Activated T-cell treated with anti-CD3 and anti-CD28 coated beads for 1 hour (primary cell): ENCODE data around the gene CHN2.

Experiments used
- DNase-seq: peaks from one replicate; pipeline ENCODE4 v3.0.0-alpha.2; 2020; ENCODE audit warnings: low read depth

Gene CHN2

DNA sequence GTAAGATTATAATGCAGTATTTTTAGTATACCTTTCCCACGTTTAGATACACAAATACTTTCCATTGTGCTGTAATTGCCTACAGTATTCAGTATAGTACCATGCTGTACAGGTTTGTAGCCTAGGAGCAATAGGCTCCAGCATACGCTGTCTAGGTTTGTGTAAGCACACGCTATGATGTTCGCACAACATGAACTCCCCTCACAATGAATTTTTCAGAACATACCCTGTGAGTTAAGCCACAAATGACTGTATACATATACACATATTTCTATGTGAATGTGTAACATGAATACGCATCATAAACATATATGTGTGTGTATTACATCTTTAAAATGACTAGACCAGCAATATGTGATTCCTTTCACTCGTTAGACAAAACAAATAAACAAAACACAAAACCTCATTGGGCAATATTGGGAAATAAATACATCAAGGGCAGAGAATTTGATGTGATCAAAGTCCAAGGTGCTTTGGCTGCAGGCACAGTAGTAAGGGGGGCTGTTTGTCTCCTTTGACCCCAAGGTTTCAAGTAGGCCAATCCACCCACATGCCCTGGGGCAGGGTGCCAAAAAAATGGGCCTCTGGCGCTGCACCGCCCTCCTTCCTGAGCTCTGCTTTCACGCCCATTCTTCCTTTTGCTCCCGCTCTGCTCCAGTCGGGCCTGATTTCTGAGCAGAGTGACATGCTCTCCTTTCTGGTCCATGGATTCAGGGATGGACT lies 33.9 kb downstream of the CHN2 start:
- no peak for DNase-seq

DNA sequence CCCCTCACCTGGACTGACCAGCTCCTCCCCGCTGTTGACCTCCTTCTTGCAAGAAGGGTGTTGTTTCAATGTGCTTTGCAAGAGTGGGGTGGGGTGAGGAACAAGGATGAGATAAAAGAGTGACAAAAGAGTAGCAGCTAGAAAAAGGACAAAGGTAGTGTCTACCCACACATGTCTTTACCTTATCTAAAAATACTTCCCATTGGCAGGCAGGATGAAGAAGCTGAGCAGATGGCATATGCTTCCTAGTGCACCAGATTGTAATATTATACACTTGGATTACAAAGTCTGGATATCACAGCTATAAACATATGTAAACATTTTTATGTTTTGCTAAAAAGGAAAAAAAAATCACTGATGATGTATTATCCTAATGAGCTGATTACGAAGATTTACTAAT lies 34.5 kb downstream of the CHN2 start:
- no peak for DNase-seq

DNA sequence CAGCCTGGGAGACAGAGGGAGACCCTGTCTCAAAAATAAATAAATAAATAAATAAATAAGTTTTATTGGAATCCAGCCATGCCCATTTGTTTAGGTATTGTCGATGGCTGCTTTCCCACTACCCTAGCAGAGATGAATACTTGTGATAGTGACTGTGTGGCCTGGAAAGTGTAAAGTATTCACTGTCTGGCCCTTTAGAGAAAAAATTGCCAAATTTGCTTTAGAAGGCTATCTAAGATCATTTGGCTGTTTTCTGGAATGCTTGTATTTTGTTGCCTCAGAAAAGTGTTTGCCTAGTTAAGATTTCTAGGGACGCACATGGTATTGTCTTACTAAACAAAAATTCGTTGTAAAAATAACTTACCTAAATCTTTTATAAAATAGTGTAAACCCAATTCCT lies 35.4 kb downstream of the CHN2 start:
- DNase-seq, result no peak

DNA sequence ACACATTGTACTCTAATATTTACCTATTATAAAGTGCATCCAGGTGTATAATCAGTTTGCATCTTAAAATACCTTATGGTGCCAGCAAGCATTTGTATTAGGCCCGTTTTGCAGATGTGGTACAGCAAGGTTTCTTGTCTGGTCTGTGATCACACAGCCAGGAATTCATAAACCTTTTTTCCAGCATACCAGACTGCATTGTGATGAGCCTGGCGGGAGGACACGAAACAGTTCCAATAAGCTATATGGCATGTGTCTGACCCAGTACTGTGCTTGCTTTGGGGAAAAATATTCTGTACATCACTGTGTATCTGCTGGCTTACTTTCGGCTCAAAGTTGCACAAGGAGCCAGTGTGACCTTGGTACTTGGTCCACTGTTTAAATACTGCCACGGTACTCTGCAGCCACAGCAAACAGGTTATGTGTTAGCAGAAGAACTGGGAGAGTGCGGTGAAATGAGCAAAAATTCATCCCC lies 36.3 kb downstream of the CHN2 start:
- no peak for DNase-seq

DNA sequence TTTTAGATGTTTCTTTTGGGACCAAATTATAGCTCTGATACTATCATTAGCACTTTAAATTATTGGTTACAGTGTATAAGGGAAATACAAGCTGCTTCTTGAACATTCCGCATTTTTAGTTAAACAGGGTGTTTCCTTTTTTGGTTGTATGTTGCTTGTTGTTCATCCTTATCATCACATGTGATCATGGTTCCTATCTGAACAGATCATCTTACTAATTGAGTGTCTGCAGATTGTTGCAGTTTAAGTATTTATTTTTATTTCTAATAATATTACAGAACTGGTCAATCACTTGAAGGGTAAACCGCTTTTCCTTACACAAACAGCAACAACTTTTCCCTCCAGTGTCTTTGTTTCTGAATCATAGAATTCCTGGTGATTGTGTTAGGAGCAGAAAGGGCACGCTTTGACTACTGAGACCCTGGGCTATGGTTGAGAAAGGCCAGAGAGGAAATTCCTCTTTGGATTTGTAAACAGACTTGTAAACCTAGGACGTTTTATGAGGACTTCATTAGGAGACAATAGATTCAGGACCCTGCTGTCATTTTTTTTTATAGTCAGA lies 37.2 kb downstream of the CHN2 start:
- no peak for DNase-seq

DNA sequence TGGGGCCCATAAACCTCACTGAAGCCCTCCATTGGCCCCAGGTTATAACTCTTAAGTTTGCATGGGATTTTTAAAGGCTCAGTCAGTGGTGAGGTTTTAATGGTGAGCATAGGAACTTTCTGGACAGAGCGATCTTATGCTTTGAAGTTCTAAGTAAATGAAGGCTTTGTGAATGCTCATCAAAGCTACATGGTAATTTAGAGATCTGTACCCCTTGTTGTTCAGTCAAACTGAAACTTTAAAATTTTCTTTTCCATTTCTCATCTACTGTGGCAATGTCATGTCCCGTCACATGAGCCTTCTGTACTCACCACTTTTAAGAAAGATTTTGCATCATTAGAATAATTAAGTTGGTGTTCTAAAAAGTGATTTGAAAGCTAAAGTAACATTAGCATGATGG lies 39.9 kb downstream of the CHN2 start:
- DNase-seq, result no peak

DNA sequence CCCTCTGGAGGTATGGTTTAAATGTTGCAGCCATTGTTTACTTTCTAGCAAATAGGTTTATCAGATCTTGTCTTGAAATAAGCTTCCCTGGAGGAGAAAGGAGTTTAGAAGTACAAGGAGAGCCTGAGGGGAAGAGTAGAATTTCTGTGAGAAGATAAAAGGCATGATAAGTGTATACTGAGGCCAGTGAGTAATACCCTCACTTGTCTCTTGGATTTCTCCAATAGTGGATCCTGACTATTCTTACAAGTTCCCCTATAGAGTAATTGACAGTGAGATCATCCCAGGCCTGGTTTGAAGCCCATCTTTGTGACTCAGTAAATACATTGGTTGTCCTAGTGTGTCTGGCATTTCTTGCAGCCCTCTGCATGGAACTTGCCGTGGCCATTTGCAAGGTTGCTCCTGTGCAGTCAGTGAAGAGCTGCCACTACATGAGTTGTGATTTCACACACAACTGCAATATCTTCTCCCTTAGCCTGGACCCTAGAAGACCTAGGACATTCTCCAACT lies 41.6 kb downstream of the CHN2 start:
- no peak for DNase-seq

DNA sequence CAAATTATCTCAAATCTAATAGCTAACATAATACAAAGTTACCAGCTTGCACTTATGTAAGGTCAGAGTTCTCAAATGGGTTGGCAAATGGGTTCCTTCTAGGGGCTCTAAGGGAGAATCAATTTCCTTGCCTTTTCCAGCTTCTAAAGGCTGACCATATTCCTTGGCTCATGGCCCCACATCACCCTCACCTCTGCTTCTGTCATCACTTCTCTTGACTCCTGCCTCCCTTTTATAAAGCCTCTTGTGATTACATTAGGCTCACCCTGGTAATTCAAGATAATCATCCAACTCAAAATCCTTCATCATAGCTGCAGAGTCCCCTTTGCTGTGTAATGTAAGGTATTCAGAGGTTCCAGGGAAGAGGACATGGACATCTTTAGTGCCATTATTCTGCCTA lies 42.1 kb downstream of the CHN2 start:
- DNase-seq, result no peak

DNA sequence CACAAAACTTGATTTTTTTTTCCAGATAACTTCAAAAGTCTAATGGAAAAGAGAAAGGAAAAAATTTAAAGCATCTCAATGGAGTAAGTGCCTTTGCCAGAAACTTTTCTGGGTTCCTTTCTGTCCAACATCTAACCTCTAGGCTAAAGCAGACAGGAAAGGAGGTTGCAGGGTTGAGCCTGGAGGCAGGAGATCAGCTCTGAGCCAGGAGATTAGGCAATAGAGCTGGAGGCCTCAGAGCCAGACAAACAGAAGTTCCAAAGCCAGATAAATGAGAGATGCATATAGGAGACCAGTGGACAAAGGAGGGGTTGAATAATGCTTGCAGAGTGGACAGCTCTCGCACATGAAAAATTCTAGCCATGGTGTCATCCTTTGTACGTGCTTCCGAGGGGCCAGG lies 42.9 kb downstream of the CHN2 start:
- DNase-seq, result no peak

DNA sequence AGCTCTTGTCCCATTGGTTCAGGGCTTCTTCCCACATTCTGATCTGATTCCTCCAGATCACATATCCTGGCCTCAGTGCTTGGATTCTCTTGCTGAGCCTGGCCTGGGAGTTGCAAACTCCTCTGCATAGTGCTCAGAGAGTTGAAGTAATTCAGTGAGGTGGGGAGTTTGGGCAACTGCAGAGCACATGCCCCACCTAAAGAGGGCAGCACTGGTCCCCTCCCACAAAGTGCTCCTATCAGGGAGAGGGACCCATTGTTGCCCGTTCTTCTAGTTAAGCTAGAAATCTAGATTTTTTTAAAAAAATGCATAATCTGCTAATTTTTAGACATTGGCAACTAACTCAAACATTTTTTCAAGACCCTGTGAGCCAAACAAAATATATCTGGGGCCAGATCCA lies 45.1 kb downstream of the CHN2 start:
- no peak for DNase-seq

DNA sequence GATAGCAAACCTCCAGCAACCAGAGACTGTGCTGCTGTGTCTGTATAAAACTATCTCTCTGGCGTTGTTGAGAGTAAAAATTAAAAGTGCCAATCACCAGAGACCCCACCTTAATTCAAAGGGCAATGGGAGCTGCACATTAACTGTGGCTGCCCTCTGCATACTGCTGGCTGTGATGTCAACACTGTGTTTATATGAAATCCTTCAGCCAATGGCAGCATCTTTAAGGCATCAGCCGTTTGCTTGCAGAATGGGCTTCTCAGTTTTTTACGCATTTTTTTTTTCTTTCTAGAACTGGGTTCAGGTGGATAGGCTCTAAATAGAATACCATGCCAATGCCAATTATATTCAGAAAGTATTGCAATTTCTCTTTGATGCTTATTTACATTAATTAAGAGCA lies 47.7 kb downstream of the CHN2 start:
- no peak for DNase-seq

DNA sequence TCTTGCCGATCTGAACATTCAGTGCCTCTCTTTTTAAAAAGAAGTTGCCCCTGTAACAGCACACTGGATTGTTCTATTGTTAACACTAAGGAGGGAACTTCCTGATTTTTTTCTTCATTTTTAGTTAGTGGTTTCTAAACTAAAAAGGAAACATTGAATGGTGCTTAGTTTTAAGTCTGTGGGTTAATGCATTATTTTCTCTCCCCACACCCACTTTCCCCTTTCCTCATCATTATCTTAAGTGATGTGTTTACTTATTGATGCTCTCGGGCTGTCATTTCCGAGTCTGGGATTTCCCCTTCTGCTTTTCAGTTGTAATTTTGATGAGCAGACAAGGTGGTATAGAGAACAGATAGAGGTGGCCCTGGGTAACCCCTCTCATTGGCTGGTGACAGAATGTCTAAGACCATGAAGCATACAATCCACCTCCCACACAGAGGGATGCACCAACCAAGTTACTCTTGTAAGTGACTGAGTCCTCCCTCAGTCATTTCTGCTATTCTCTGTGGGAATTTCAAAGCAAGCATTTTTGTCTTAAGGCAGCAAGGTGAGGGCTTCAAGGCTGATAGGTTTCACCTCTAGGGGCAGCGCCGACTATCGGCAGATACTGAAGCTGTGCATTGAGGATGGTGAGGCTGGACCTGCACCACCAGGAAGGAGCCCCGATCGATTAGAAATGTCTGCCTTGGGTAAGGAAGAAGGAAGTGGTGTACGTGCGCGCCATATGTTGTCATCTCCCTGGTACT lies 49.5 kb downstream of the CHN2 start:
- no peak for DNase-seq

DNA sequence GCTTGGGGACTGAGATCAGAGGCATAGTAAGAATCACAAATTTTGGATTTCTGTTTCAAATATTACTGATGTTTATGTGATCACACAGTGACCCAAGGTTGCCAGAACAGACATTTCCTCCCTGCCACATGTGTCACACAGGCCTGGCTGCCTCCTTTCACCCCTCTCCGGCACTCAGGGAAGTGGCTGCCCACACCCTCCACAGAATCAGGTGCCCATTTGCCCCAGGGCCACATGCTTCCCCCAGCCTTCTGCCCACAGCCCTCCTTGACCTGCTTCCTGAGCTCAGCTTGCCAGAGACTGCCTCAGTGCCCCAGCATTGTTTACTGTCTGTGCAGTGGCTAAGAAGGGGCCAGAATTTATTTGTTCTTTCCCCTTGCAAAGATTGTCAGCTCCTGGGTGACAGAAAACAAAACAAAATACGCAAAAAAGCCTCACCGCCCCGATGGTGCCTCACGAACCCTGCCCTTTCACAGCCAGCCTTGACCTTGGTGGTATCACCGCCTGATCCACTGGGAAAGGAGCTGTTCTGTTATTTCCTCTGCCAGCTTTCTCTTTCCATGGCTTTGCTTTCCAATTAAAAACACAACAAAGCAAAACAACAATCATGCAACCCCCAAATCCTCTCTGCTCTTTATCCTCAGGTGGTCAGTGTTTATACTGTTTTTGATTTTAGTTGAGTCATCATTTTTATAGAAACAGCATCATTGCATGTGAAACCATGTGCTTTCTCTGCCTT lies 52.8 kb downstream of the CHN2 start:
- DNase-seq, result no peak

DNA sequence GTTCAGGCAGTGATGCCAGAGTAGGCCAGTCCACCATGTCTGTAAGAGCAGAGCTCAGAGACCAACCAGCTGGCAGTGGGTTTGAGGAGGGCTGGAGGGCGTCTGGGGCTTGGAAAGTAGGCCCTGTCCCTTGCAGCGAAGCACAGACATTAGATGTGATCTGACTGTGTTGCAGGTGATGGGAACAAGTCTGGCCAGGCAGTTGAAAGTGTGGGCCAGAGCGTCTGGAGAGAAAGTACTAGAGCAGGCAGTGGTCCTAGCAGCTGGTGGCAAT lies 53.3 kb downstream of the CHN2 start:
- no peak for DNase-seq

DNA sequence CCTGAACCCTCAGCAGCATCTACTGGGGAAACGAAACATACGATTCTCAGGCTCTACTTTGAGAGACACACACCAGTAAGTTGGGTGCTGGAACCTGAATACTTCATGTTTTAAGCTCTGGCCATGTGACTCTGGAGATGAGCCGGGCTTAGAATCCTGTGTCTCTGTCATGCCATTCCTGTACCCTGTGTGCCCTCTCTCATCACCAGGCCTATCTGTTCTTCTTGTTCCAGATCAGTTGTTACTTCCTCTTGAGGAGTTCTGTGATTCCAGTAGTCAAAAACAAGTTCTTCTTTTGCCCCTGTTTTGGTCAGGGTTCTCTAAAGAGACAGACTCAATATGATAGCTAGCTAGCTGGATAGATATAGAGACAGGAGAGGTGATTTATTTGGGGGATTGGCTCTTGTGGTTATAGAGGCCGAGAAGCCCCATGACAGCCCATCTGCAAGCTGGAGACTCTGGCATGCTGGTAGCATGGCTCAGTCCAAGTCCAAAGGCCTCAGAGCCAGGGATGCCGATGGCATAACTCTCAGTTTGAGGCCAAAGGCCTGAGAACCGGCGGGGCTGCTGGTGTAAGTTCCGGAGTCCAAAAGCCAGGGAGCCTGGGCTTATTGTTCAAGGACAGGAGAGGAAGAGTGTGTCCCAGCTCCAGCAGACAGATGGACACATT lies 54.3 kb downstream of the CHN2 start:
- no peak for DNase-seq

DNA sequence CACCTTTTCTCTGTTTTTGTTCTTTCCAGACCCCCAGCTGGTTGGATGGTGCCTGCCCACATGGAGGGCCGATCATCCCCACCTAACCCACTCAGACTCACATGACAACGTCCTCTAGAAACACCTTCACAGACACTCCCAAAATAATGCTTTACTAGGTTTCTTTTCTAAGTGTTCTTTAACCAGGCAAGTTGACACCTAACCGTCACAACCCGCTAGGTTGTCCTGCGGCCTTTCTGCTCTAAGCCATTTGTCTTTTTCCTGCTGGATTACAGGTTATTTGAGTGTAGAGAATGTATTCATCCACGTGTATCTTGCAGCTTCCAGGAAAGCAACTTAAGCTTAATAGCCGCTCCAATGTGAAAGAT lies 54.8 kb downstream of the CHN2 start:
- no peak for DNase-seq

DNA sequence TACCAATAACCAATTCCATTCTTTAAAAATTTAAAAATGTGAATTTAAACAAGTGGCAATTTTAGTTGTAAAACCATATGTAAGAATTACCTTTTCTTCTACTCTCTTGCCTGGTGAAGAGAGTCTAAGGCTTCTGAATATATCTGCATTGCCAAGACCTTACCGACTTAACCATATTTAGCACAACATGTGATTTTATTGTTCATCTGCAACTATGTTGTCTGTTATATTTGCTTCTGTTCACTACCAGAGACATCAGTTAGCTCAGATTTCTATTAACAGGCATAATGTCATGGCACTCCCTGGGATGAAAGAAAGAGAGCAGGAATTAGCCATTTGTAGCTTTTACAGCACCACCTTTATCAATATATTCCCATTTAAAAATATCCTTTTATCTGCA lies 55.3 kb downstream of the CHN2 start:
- DNase-seq, result no peak

DNA sequence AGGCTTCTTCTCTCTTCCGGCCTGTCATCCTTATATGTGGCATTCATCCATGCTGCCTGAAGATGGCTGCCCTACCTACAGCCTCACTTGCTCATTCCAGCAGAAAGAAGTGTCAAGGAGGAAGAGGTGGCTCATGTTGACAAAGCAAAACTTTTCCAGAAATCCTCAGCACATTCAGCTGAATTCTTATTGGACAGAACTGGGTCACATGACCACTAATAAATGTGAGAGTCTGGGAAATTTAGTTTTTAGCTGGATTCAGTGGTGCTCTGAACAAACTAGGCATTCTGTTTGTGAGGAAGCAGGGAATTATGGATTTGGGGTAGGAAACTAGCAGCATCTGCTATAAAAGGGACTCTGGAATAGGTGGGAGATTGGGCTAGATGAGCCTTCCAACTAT lies 58.6 kb downstream of the CHN2 start:
- no peak for DNase-seq

DNA sequence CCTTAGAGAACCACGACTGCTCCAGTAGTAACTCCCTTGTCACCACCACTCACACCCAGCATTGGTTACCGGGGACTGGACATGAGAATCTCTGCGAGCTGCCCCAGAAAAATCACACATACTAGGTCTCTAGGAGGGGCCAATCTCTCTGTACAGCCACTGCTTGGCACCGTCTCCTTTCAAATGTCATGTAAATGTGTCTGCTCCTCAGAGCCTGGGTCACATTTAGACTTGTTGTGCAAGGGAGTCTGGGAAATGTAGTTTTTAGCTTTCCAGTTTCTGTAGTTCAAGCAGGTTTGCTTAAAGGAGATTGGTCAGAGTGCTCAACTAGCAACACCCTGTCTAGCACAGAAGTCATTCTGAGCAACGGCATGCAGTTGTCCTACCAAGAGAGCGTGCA lies 60.0 kb downstream of the CHN2 start:
- no peak for DNase-seq

DNA sequence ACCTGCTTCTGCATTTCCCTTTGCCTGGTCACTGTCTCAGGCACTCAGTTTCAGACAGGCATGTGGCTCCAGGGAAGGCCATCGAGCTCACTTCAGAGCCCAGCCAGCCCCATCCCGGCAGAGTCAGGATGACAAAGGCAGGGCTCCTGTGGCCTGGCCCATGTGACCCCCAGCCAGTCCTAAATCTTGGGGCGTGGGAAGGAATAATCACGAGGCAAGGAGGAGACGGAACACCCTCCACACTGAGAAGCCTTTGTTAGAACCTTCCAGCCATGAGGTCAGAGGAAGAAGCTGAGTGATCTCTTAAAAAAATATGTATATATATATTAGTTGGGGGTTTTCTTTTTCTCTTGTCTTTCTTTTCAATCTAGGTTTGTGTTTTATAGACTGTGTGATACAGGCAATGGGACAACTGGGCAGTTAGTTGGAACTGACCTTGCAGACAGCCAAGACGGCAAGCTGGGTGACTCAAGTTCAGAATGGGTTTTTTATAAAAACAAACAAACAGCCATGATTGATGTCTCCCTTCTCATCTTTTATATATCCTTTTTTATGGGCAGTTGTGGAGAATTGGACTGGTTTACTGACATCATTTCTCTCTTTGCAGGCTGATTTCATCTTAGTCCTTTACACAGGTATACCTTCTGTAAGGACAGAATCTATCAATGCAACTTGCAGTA lies 60.8 kb downstream of the CHN2 start:
- no peak for DNase-seq

DNA sequence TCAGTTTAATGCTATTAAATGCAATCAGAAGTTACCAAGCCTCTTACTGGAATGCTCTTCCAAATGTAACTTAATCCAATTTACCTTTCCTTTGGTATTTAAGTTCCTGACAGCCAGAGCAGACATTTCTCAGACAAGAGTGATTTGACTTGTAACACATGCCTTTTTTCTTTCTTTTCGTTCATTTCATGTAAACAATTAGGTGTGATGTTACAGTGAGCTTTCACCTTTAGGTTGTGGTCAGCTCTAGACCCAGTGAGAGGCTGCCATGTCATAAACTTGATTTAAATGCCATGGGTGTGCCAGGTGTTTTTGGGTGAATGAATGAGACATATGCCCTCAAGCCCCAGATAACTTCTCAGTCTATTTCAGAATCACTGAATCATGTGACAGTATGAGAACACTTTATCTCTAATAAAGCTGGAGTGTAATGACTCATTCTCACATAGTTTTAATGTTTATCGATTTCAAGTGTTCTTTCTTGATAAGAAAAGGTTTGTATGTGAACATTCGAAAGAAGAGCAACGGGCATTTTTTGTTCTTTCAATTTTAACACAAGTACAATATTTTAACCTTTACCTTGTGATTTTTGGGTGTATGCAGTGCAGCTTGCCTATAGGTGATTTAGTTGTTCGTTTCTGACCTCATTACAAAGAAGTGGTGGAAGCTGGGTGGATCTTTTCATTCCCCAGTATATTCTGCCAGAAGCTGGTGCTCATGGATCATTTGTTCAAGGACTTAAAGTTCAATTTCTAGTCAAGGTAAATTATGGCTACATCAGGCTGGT lies 61.5 kb downstream of the CHN2 start:
- no peak for DNase-seq
